Measurements from ENCODE around the gene SLC5A10.
"Not testable (repeated sequence)": the region's sequence is repeated elsewhere in the genome, so short reads cannot be mapped to it uniquely, and the experiment has no call there.

The SLC5A10 gene

DNA sequence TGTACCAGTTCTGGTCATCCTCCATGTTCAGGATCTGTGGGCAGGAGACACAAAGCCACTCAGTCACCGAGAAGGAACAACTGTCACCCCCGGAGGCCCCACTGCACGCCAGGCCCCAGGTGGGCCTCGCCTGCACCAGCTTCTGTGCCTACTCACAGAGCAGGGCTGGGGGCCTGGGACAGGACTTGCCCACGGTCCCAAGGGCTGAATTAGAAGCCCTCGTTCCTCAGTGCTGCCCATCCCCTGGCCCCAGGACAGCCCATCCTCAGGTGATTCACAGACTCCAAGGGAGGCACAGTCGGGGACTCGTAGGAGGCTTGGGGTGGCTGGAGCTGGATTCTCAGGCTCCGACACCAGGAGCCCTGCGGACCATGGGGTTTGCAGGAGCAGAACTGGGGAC lies 89.9 kb downstream of the SLC5A10 start:
- H3K4me3 ChIP-seq (ENCODE audit: low read depth, low read length); DNase-seq (ENCODE audit: low read depth): not testable (repeated sequence)

DNA sequence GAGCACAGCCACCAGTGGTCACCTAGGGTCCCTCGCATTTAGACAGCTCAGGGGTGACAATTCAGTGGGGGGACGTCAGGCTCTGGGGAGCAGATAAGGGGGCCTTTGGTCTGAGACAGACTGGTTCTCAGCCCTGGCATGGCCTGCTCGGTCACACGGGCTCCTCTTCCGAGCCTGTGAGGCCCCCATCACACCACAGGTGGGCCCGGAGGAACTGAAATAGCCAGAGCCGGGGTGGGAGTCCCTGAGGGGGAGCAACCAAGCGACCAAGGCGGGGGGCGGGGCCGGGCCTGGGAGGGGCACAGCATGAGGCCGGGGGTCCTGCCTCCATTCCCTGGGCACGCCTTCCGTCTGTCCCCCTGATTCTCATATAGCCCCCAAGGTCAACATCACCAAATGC lies 90.4 kb downstream of the SLC5A10 start:
- not testable (repeated sequence) for H3K4me3 ChIP-seq (ENCODE audit: low read depth, low read length); DNase-seq (ENCODE audit: low read depth)

DNA sequence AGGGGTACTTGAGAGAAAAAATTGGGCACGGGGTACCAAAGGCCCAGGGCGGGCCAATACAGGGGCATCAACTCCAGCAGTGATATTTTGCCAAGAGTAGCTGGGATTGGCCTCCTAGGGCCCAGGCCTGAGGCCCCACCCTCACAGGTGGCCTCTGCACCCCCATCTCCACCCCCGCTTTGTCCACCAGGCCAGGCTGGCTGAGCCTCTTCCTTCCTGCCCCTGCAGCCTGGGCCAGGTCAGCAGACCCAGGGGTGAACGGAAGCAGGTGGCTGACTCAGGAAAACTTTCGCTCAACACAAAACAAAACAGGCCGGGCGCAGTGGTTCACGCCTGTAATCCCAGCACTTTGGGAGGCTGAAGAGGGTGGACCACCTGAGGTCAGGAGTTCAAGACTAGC lies 91.1 kb downstream of the SLC5A10 start:
- H3K4me3 ChIP-seq (ENCODE audit: low read depth, low read length); DNase-seq (ENCODE audit: low read depth): not testable (repeated sequence)

DNA sequence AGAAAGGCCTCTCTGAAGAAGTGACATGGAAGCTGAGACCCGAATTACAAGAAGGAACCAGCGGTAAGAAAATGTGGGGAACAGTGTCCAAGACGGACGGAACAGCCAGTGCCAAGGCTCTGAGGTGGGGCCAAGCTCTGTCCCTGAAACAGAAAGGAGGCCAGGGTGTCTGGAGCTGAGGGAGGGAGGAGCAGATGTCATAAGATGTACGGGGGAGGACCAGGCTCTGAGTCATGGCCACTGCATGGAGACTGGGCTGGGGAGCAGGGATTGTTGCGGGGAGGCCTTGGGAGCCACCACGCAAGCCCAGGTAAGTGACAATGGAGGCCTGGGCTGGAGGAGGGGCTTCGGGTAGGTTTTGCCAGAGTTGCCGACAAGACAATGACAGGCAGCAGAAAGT lies 92.7 kb downstream of the SLC5A10 start:
- DNase-seq (ENCODE audit: low read depth); H3K4me3 ChIP-seq (ENCODE audit: low read depth, low read length): not testable (repeated sequence)

DNA sequence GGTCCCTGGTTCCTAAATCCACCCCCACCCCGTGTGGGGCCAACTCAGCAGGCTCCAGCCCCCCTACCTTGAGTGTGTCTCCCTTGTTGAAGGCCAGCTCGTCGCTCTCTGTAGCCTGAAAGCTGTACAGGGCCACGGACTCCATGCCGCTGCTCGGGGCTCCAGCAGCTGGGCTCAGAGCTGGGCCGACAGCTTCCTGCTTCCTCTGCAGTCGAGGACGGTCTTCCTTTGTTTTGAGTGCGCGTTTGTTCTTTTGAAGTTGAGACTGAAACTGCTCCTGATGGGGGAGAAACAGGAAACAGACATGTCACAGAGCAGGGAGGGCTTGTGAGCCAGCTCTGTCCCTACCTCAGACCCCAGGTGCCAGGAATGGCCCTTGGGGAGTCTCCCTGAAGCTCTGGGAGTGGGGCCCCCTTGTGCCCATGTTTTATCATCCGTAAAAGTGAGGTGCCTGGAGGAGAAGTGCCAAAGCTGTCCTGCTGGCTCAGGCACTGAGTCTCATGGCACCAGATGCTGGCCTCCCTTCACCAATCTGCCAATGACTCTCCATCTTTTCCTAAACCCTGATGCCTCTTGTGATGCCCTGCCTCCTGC lies 94.9 kb downstream of the SLC5A10 start, which contains the start of gene GRAP:
Gene GRAP (minus strand): TSS at position 176 of the 594 bp plus-strand sequence. CDS start 31 bp downstream, at position 145.
- DNase-seq (ENCODE audit: low read depth); H3K4me3 ChIP-seq (ENCODE audit: low read depth, low read length): not testable (repeated sequence)

DNA sequence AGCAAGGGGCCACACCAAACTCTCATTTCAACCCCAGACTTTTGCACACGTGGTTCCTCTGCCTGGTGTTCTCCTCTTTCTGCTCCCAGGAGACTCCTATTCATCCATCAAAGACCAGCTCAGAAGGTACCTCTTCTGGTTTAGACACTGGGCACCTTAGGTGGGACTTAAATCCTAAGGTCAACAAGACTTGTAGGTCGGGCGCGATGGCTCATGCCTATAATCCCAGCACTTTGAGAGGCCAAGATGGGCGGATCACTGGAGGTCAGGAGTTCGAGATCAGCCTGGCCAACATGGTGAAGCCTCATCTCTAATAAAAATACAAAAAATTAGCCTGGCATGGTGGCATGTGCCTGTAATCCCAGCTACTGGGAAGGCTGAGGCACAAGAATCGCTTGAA lies 95.5 kb downstream of the SLC5A10 start:
- not testable (repeated sequence) for DNase-seq (ENCODE audit: low read depth)

DNA sequence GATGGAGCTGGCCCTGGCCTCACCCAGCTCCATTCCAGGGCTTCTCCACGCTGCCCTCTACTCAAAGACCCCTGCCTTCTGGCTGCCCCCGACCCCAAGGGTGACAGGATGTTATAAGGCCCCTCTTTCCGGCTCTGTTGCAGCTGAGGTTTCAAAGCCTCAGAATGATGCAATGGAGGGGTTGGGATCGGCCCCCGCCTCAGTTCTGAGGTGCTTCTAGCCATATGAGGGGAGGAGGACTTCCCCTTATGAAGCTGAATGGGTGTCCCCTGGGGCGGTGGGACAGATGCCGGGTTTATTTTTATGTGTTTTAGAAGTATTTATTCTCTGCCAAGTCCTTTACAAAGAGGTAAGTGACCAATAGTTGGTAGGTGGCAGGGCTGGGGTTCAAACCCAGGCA lies 96.9 kb downstream of the SLC5A10 start:
- not testable (repeated sequence) for DNase-seq (ENCODE audit: low read depth); H3K4me3 ChIP-seq (ENCODE audit: low read depth, low read length)

More for the DNA sequence above, 95.5 kb downstream of the SLC5A10 start:
- not testable (repeated sequence) for H3K4me3 ChIP-seq (ENCODE audit: low read depth, low read length)

DNA sequence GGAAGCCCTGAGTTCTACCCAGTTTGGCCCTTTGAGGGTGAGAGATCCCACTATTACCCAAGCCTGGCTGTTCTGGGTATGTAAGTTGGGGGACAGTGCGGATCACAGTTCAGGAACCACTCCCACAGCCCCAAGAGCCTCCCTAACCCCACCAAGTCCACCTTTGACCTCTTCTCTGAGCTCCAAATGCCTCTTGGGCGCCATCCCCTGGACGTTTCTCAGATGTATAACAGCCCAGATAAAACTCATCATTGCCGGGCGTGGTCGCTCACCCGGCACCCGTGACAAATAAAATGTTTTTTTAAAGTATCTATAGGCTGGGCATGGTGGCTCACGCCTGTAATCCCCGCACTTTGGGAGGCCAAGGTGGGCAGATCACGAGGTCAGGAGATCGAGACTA lies 103.5 kb downstream of the SLC5A10 start:
- DNase-seq (ENCODE audit: low read depth); H3K4me3 ChIP-seq (ENCODE audit: low read depth, low read length): not testable (repeated sequence)

DNA sequence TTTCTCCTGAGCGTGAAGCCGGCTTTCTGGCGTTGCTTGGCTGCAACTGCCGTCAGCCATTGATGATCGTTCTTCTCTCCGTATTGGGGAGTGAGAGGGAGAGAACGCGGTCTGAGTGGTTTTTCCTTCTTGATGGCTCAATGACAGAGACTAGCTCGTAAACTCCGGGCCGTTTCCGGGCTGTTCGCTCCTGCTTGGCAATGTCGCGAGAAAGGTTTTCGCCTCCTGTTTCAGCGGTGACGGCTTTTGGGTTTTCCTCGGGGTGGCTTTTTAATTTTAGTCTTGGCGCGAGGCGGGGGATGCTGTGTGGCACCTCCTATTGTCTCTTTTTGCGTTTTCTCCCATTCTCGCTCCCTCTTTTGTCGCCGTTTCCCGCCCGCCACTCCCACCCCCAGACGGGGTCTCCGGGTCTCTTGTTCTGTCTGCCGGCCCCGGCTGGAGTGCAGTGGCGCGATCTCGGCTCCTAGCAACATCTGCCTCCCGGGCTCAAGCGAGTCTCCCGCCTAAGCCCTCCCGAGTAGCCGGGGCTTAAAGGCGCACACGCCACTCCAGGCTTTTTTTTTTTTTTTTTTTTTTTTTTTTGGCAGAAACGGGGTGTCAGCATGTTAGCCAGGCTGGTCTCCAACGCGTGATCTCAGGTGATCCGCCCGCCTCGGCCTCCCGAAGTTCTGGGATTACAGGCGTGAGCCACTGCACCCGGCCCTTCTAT lies 110.2 kb downstream of the SLC5A10 start:
- not testable (repeated sequence) for DNase-seq (ENCODE audit: low read depth); H3K4me3 ChIP-seq (ENCODE audit: low read depth, low read length)

DNA sequence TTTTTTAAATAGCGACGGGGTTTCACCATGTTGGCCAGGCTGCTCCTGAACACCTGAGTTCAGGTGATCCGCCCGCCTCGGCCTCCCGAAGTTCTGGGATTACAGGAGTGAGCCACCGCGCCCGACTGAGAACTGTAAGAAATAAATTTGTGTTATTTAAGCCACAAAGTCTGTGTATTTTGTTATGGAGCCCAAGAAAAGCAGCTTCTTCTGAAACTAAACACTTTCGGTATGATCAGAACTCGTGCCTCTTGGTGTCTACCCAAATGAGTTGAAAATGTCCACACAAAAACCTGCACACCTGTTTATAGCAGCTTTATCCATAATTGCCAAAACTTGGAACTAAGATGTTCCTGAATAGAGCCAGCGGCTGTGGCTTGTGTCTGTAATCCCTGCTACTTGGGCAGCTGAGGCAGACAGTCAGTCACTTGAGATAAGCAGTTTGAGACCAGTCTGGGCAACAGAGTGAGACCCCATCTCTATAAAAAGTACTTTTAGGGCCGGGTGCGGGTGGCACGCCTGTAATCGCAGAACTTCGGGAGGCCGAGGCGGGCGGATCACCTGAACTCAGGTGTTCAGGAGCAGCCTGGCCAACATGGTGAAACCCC lies 110.9 kb downstream of the SLC5A10 start:
- not testable (repeated sequence) for DNase-seq (ENCODE audit: low read depth); H3K4me3 ChIP-seq (ENCODE audit: low read depth, low read length)

DNA sequence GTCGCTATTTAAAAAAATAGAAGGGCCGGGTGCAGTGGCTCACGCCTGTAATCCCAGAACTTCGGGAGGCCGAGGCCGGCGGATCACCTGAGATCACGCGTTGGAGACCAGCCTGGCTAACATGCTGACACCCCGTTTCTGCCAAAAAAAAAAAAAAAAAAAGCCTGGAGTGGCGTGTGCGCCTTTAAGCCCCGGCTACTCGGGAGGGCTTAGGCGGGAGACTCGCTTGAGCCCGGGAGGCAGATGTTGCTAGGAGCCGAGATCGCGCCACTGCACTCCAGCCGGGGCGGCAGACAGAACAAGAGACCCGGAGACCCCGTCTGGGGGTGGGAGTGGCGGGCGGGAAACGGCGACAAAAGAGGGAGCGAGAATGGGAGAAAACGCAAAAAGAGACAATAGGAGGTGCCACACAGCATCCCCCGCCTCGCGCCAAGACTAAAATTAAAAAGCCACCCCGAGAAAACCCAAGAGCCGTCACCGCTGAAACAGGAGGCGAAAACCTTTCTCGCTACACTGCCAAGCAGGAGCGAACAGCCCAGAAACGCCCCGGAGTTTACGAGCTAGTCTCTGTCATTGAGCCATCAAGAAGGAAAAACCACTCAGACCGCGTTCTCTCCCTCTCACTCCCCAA lies 111.5 kb downstream of the SLC5A10 start:
- not testable (repeated sequence) for H3K4me3 ChIP-seq (ENCODE audit: low read depth, low read length); DNase-seq (ENCODE audit: low read depth)

DNA sequence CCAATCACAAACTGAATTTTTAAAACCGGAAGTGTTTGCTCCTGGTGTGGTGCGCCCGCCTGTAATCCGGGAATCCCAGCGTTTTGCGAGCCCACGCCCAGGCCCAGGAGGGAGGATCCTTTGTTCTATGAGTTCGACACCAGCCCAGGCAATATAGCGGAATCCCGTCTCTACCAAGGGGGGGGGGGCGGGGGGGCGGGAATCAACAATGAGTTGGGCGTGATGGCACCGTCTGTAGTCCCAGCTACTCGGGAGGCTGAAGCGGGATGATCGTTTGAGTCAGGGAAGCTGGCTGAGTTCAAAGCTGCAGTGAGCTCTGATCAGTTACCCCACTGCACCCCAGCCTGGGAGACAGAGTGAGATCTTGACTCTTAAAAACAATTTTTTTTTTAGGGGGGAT lies 112.4 kb downstream of the SLC5A10 start:
- not testable (repeated sequence) for H3K4me3 ChIP-seq (ENCODE audit: low read depth, low read length); DNase-seq (ENCODE audit: low read depth)

DNA sequence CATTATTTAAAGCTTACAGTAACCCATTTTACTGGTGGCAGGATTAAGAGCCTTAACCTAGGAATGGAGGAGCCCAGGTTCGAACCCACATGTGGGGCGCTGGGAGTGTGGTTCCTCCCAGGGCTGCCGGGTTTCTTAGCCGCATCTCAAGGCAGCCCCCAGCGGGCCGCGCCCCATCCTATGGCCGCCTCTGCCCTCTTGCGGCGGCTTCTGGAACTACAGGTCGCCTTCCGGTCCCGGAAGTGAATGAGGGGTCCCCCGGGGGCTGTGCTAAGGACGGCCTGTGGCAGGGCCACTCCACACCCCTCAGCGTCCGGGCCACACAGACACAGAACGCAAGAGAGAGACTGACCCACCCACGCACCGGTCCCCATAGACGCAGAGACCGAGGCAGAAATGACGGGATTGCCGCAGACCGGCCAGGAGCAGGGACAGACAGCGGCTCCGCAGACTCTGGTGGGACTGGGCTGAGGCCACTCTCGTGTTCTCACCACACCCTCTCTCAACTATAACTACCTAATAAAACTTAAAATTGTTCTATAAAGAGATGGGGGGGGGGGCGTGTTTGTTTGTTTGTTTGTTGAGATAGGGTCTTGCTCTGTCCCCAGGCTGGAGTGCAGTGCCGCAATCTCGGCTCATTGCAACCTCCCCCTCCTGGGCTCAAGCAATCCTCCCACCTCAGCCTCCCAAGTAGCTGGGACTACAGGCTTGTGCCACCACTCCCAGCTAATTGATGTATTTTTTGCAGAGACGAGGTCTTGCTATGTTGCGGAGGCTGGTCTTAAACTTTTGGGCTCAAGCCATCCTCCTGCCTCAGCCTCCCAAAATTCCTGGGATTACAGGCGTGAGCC lies 118.6 kb downstream of the SLC5A10 start:
- H3K4me3 ChIP-seq (ENCODE audit: low read depth, low read length): not testable (repeated sequence)

More for the DNA sequence above, 118.6 kb downstream of the SLC5A10 start:
- DNase-seq (ENCODE audit: low read depth): not testable (repeated sequence)

Measured in choroid plexus epithelial cell (primary cell).